RWPE2 (cell line): ENCODE measurements around the gene PCK2.

Source experiments
- ATAC-seq: fragments of 200-7000 bp; cut with Tn5 transposase; 3 replicates; pipeline ENCODE4 v1.9.1; 2021; ENCODE audit warnings: low read depth
- DNase-seq: peaks from one replicate; pipeline ENCODE4 v3.0.0-alpha.2; 2020; ENCODE audit warnings: low spot score
- H3K27ac ChIP-seq: fragments of 450-650 bp; 2 replicates; pipeline ENCODE4 v1.5.1; 2017; ENCODE audit warnings: mild to moderate bottlenecking; ENCODE audit not compliant: poor library complexity, severe bottlenecking
- H3K27me3 ChIP-seq: fragments of 250-450 bp; sonication (Bioruptor Pico); 2 replicates; pipeline ENCODE4 v1.5.1; 2021; ENCODE audit warnings: mild to moderate bottlenecking, moderate library complexity; ENCODE audit not compliant: insufficient read depth, poor library complexity, severe bottlenecking
- H3K36me3 ChIP-seq: fragments of 250-450 bp; sonication (Bioruptor Pico); 2 replicates; pipeline ENCODE4 v1.5.1; 2020; ENCODE audit warnings: low read depth, mild to moderate bottlenecking, moderate library complexity
- H3K4me1 ChIP-seq: fragments of 250-450 bp; sonication (Bioruptor Pico); 2 replicates; pipeline ENCODE4 v1.5.1; 2021; ENCODE audit warnings: mild to moderate bottlenecking, moderate library complexity; ENCODE audit not compliant: insufficient read depth, poor library complexity, severe bottlenecking
- H3K4me3 ChIP-seq: fragments of 250-450 bp; sonication (Bioruptor Pico); 2 replicates; pipeline ENCODE4 v1.5.1; 2021; ENCODE audit warnings: mild to moderate bottlenecking, moderate library complexity; ENCODE audit not compliant: severe bottlenecking
- H3K9me3 ChIP-seq: fragments of 250-450 bp; sonication (Bioruptor Pico); 2 replicates; pipeline ENCODE4 v1.5.1; 2021; ENCODE audit warnings: mild to moderate bottlenecking, moderate library complexity; ENCODE audit not compliant: severe bottlenecking
- TF ChIP-seq, protein P1 (sequence below): fragments of 450-650 bp; IDR thresholded peaks from one replicate; pipeline ENCODE4 v1.5.1; 2017; ENCODE audit warnings: mild to moderate bottlenecking, moderate library complexity; ENCODE audit not compliant: poor library complexity, severe bottlenecking

PCK2 gene

DNA sequence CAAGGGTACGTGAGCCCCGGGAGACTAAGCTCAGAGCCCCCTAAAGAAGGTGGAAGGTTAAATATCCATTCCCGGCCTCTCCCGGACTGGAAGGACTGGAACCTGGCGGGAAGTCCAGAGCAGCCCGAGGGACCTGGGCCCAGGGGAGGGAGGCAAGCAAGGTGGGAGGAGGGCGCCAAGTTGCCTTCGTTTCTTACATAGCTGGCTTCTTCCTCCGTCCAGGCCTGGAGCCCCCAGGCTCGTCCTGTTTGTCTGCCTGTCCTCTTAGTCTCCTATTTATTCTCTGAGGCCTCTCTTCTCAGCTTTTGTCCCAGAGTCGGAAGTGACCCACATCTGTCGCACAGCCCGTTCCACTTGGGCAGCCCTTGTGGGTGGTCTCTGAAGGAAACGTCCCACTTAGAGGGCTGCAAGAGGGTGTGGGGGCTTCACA is 745 bp downstream of the PCK2 start:
- Histone ChIP-seq H3K9me3 (no peaks in the 10 kb centered on the region), H3K4me1 (peaks cover 15% of the 10 kb centered on the region), H3K27me3 (no peaks in the 10 kb centered on the region), H3K4me3 (peak overlapping the region; percentile 88), H3K36me3 (peaks cover 43% of the 10 kb centered on the region), H3K27ac (peak overlapping the region; percentile 55)
- no peak for DNase-seq
- no peak; the same call in 2 of the 3 replicates for ATAC-seq
- TF ChIP-seq, protein P1, sequence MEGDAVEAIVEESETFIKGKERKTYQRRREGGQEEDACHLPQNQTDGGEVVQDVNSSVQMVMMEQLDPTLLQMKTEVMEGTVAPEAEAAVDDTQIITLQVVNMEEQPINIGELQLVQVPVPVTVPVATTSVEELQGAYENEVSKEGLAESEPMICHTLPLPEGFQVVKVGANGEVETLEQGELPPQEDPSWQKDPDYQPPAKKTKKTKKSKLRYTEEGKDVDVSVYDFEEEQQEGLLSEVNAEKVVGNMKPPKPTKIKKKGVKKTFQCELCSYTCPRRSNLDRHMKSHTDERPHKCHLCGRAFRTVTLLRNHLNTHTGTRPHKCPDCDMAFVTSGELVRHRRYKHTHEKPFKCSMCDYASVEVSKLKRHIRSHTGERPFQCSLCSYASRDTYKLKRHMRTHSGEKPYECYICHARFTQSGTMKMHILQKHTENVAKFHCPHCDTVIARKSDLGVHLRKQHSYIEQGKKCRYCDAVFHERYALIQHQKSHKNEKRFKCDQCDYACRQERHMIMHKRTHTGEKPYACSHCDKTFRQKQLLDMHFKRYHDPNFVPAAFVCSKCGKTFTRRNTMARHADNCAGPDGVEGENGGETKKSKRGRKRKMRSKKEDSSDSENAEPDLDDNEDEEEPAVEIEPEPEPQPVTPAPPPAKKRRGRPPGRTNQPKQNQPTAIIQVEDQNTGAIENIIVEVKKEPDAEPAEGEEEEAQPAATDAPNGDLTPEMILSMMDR, result no peak

DNA sequence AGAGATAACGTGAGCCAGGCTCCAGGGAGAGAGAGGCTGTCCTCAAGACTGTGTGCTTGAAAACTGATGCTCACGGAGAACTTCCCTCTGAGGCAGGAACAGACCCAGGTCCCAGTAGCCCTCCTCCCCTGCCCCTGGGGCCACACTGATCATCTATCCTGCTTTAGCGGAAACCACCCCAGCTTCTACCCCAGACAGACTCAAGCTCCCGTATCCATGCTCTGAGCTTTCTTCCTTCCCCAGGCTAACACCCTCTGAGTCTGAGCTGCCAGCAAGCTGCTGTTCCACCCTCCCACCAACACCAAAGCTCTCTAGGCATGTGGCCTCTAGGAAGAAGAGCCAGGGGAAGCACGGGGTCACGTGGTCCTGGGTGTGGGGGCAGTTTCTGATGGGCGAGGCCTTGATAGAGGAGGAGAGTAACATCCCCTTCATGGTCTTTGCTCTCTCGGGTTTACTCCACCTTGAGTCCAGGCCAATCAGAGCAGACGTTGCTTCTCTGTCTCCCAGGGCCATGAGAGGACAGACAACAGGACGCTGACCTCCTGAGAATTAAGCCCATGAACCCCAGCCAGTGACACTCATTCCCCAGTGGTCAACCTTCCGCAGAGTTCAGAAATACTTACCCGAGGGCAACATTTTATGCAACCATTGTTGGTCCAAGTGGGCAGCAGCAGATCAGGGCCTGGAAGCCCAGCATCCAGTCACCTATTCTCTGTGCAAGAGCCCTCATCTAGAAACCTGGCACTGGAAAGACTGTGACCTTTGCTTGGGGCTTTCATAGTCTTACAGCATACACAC is 1.4 kb downstream of the PCK2 start:
- TF ChIP-seq, protein P1, result no peak
- Histone ChIP-seq H3K4me3 (peak overlapping the region; percentile 88), H3K4me1 (peaks cover 15% of the 10 kb centered on the region), H3K27me3 (no peaks in the 10 kb centered on the region), H3K27ac (peak overlapping the region; percentile 55), H3K9me3 (no peaks in the 10 kb centered on the region), H3K36me3 (peaks cover 49% of the 10 kb centered on the region)
- ATAC-seq (no peak), DNase-seq (no peak)

DNA sequence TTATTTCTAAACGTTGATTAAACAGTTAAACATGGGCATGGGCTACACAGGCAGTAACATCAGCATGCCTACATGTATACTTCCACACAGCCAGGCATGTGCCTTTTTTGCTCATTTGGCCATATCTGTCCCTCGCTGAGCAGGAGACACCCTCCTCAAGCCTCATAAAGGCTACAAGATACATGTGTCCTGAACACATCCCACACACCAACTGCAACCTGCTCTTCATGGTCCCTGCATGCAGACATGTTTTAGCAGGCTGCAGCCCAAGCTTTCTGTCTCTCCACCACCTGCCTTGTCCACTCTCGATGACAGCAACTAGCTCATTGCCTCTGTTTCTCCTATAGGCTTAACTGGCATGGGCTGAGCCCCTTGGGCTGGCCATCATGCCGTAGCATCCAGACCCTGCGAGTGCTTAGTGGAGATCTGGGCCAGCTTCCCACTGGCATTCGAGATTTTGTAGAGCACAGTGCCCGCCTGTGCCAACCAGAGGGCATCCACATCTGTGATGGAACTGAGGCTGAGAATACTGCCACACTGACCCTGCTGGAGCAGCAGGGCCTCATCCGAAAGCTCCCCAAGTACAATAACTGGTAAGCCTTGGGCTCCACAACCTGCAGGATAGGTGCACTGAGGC is 2.6 kb downstream of the PCK2 start:
- TF ChIP-seq, protein P1, result no peak
- Histone ChIP-seq H3K27ac (no peak overlapping the region), H3K9me3 (no peaks in the 10 kb centered on the region), H3K4me3 (no peak overlapping the region), H3K27me3 (no peaks in the 10 kb centered on the region), H3K36me3 (peaks cover 61% of the 10 kb centered on the region), H3K4me1 (peaks cover 15% of the 10 kb centered on the region)
- ATAC-seq, result no peak
- no peak for DNase-seq

DNA sequence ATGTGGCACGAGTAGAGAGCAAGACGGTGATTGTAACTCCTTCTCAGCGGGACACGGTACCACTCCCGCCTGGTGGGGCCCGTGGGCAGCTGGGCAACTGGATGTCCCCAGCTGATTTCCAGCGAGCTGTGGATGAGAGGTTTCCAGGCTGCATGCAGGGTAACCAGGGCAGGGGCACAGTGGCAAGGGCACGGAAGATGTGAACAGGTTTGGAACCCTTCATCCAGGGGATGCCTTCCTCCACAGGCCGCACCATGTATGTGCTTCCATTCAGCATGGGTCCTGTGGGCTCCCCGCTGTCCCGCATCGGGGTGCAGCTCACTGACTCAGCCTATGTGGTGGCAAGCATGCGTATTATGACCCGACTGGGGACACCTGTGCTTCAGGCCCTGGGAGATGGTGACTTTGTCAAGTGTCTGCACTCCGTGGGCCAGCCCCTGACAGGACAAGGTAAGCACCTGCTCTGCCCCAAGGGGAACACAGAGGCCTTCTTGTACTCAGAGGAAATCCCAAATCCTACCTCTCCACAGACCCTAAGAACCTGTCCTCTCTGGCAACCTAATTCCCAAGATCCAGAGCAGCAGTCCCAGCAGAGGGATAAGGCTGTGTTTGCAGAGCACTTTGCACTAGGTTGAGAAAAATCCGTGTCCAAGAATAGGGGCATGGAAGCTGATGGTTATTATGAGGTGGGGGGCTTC is 4.3 kb downstream of the PCK2 start:
- Histone ChIP-seq H3K9me3 (no peaks in the 10 kb centered on the region), H3K27me3 (no peaks in the 10 kb centered on the region), H3K36me3 (peaks cover 76% of the 10 kb centered on the region), H3K27ac (no peak overlapping the region), H3K4me1 (peaks cover 10% of the 10 kb centered on the region), H3K4me3 (no peak overlapping the region)
- ATAC-seq (no peak), DNase-seq (no peak)
- TF ChIP-seq, protein P1, result no peak
